Activated CD8-positive, alpha-beta memory T cell treated with anti-CD3 and anti-CD28 coated beads, Interleukin-2, amount 10 ng/mL, durations not matched to agents 7 days and 5 days (primary cell): ENCODE results near the gene PRKCE. TPM values are rescaled to one million over a fixed set of nuclear protein-coding genes. Genes with fewer than 3 reads are reported as not detected.
"Not testable (repeated sequence)": the region's sequence is repeated elsewhere in the genome, so short reads cannot be mapped to it uniquely, and the experiment has no call there.

ENCODE experiments used
- ATAC-seq: fragments of 150-1000 bp; cut with Tn5 transposase; one replicate; pipeline ENCODE4 v1.10.0; 2021; ENCODE audit warnings: moderate library complexity
- CTCF ChIA-PET: fragments of 350-600 bp; sonication (Branson Sonifier 250); formaldehyde crosslinking; loops from one replicate; lab custom pipeline; 2021; ENCODE audit warnings: antibody characterized with exemption; lab: Charles Lee
- DNase-seq: peaks from one replicate; pipeline ENCODE4 v3.0.0-alpha.2; 2020
- H3K27ac Mint-ChIP-seq: one replicate; pipeline ENCODE4 v1.8.0; 2021; ENCODE audit warnings: mild to moderate bottlenecking, mixed read lengths
- H3K27me3 Mint-ChIP-seq: one replicate; pipeline ENCODE4 v1.8.0; 2021; ENCODE audit warnings: mixed read lengths
- H3K36me3 Mint-ChIP-seq: one replicate; pipeline ENCODE4 v1.8.0; 2021; ENCODE audit warnings: mild to moderate bottlenecking, mixed read lengths
- H3K4me1 Mint-ChIP-seq: one replicate; pipeline ENCODE4 v1.8.0; 2021; ENCODE audit warnings: mixed read lengths
- H3K4me3 Mint-ChIP-seq: one replicate; pipeline ENCODE4 v1.8.0; 2021; ENCODE audit warnings: mild to moderate bottlenecking, moderate library complexity, mixed read lengths
- H3K9me3 Mint-ChIP-seq: one replicate; pipeline ENCODE4 v1.8.0; 2022; ENCODE audit warnings: low read depth, mixed read lengths
- total RNA-seq, 2 experiments: library from RNA; stranded (reverse); gene quantifications; one replicate each; pipeline ENCODE4 v1.2.3, GENCODE V29; 2021

The PRKCE gene
- total RNA-seq, 2 experiments from 2014 or later: 16.7 to 39.2 TPM

DNA sequence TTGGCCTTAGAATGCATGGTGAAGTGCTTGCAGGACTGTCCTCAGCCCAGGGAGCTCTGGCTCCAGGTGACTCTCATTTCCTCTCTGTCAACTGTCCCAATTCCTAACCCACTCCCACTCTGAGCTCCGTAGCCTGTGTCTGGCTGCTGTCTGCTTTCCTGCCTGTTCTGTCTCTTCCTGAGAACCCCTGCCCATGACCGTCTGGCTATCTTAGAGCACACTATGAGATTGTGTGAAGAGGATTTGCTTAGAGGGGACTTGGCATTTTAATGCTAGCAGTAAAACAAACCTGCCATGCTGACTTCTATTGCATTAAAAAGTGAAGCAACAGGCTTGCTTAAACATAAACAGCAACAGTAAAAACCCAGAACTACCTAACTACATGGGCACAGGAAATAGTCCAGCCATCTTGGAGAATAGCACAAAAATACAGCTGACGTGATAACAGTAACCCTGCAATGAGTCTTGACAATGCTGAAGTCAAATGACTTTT is 234.7 kb downstream of the PRKCE start:
- Mint-ChIP-seq H3K4me1 (peaks cover 22% of the 10 kb centered on the region), H3K4me3 (no peak overlapping the region), H3K9me3 (no peaks in the 10 kb centered on the region), H3K36me3 (no peaks in the 10 kb centered on the region), H3K27me3 (no peaks in the 10 kb centered on the region), H3K27ac (no peak overlapping the region)
- DNase-seq (no peak), ATAC-seq (no peak)
- CTCF ChIA-PET: no interaction called here

DNA sequence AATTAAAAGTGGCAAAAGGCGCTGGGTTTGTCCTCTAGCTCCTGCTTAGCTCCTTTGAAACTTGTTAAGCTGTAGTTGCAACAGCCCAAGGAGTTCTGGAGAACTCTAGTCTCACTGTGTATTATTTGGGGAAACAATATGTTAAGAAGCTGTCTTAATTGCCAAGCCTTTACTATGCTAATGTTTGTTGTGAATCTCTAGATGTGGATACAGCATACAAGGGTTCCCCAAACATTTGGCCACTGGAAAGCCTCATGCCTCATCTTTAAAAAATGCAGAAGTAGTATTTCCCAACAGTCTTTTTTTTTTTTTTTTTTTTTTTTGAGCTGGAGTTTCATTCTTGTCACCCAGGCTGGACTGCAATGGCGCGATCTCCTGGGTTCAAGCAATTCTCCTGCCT is 236.7 kb downstream of the PRKCE start:
- no peak for DNase-seq
- no peak for ATAC-seq
- H3K36me3 Mint-ChIP-seq: no peaks in the 10 kb centered on the region
- H3K4me3 Mint-ChIP-seq: no peak overlapping the region
- H3K9me3 Mint-ChIP-seq: no peaks in the 10 kb centered on the region
- H3K27me3 Mint-ChIP-seq: no peaks in the 10 kb centered on the region
- H3K27ac Mint-ChIP-seq: no peak overlapping the region
- H3K4me1 Mint-ChIP-seq: peaks cover 23% of the 10 kb centered on the region
- CTCF ChIA-PET: interaction anchor here (0.5 to 1.8 kb wide), 3 partner anchors 9 to 28 kb away, joined by 3 read pairs; no protein-coding TSS in a partner anchor

DNA sequence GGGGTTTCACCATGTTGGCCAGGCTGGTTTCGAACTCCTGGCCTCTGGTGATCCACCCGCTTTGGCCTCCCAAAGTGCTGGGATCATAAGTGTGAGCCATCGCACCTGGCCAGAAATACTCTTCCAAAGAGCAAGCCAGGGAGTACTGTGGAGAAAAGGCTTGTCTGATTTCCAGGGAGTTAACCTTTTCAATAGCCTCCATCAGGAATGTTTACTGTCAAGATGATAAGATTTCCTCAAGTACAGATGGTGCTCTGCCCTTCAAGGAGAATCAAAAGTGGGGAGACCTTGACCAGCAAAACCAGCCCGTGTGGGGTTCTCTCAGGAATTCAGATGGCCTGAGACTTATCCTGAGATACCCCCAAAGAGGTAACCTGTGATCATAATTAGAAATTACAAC is 237.2 kb downstream of the PRKCE start:
- ATAC-seq (no peak), DNase-seq (no peak)
- Mint-ChIP-seq H3K36me3 (no peaks in the 10 kb centered on the region), H3K27ac (no peak overlapping the region), H3K4me3 (no peak overlapping the region), H3K27me3 (no peaks in the 10 kb centered on the region), H3K4me1 (peaks cover 23% of the 10 kb centered on the region), H3K9me3 (no peaks in the 10 kb centered on the region)
- CTCF ChIA-PET: interaction anchor here (0.8 to 1.8 kb wide), 3 partner anchors 9 to 110 kb away, joined by 3 to 5 read pairs (median 3); no protein-coding TSS in a partner anchor

DNA sequence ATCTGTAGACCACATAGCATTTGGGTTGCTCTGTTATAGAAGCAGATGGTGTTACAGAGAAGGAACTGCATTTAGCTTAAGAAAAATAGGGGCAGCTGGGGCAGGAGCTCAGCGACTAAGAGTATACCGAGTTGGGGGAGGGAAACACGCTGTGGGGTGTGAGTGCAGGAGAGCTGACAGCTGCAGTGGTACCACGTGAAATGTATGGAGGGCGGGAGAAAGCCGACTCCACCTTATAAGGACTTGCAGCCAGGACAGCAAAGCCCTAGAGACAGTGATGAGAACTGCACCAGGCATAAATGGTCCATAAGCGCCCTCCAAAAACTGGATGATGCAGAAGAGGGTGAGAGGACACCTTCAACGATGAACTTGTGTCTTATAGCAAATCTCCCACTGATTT is 237.6 kb downstream of the PRKCE start:
- ATAC-seq (peak; percentile 92), DNase-seq (peak; percentile 67)
- Mint-ChIP-seq H3K27ac (no peak overlapping the region), H3K36me3 (no peaks in the 10 kb centered on the region), H3K9me3 (no peaks in the 10 kb centered on the region), H3K4me3 (no peak overlapping the region), H3K4me1 (peaks cover 23% of the 10 kb centered on the region), H3K27me3 (no peaks in the 10 kb centered on the region)
- CTCF ChIA-PET: interaction anchor here (1.4 to 1.8 kb wide), 2 partner anchors 13 to 110 kb away, joined by 3 to 5 read pairs; no protein-coding TSS in a partner anchor

DNA sequence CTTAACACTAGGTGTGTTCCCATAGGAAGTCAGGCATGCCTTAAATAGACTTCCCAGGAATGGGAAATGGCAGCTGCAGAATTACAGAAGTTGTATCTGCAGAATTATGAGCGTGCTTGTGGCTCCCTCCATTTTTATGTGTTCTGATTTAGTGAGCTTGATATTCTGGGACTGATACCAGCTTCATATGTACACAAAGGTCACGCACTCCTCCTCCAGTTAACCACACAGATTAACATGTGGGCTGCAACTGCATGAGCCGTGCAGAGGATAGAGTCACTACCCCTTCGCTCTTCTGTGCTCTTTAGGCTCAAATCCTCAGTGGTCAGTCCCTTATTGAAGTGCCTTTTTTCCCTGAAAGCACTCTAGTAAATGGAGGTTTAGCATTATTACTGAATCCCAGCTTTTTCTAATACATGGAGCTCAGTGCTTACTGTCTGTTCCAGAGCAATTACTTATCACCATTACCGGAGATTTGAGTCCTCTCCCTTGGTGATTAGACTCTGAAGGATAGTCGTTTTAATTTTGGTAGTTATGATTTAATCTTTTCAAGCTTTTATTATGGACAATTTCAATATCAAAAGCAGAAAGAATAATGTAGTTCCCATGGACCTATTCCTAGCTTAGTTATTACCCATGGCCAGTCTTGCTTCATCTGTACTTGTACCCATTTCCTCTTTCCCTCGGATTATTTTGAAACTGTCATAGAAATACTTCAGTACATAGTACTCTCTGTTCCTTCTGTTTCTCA is 238.3 kb downstream of the PRKCE start:
- DNase-seq (no peak), ATAC-seq (no peak)
- Mint-ChIP-seq H3K36me3 (no peaks in the 10 kb centered on the region), H3K9me3 (no peaks in the 10 kb centered on the region), H3K4me1 (peaks cover 23% of the 10 kb centered on the region), H3K27ac (no peak overlapping the region), H3K27me3 (no peaks in the 10 kb centered on the region), H3K4me3 (no peak overlapping the region)
- CTCF ChIA-PET: interaction anchor here (0.5 to 1.4 kb wide), 3 partner anchors 15 to 950 kb away, joined by 3 to 5 read pairs (median 3); no protein-coding TSS in a partner anchor

GRCh38 chr2:45890371-45890646 is 238.8 kb downstream of the PRKCE start:
- ATAC-seq, H3K4me3 Mint-ChIP-seq, H3K36me3 Mint-ChIP-seq, H3K27me3 Mint-ChIP-seq, DNase-seq, H3K27ac Mint-ChIP-seq, H3K9me3 Mint-ChIP-seq: not testable (repeated sequence)
- CTCF ChIA-PET: interaction anchor here (0.5 kb wide), 1 partner anchor 950 kb away, joined by 3 read pairs; no protein-coding TSS in a partner anchor
- H3K4me1 Mint-ChIP-seq: peaks cover 20% of the 10 kb centered on the region

- no peak overlapping the region for H3K27ac Mint-ChIP-seq
- no peak overlapping the region for H3K4me3 Mint-ChIP-seq
- H3K27me3 Mint-ChIP-seq: no peaks in the 10 kb centered on the region
- H3K36me3 Mint-ChIP-seq: no peaks in the 10 kb centered on the region
- CTCF ChIA-PET: no interaction called here
- no peak for ATAC-seq
- no peak for DNase-seq
- no peaks in the 10 kb centered on the region for H3K9me3 Mint-ChIP-seq
- peaks cover 23% of the 10 kb centered on the region for H3K4me1 Mint-ChIP-seq
These were observed 239.3 kb downstream of the PRKCE start for GRCh38 chr2:45890819-45891218.

GRCh38 chr2:45891719-45892424 is 240.4 kb downstream of the PRKCE start:
- CTCF ChIA-PET: no interaction called here
- peaks cover 29% of the 10 kb centered on the region for H3K4me1 Mint-ChIP-seq
- no peaks in the 10 kb centered on the region for H3K9me3 Mint-ChIP-seq
- no peaks in the 10 kb centered on the region for H3K36me3 Mint-ChIP-seq
- DNase-seq (no peak), ATAC-seq (no peak)
- no peak overlapping the region for H3K27ac Mint-ChIP-seq
- H3K27me3 Mint-ChIP-seq: no peaks in the 10 kb centered on the region
- no peak overlapping the region for H3K4me3 Mint-ChIP-seq

DNA sequence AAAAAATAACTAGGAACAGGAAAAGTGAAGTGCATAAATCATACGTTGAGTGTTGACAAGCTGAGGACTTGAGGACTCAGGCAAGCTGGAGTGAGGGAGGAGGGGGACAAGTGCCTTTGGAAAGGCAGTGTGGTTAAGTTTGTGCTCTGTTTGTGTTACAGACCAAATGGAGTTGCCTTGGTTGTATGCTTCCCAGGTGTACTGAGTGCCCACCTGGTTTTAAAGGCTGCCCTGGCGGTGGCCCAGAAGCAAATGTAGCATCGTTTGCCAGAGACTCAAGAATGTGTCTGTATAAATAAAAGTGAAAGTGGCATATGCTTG is 240.9 kb downstream of the PRKCE start:
- CTCF ChIA-PET: no interaction called here
- Mint-ChIP-seq H3K36me3 (no peaks in the 10 kb centered on the region), H3K4me1 (peaks cover 30% of the 10 kb centered on the region), H3K9me3 (no peaks in the 10 kb centered on the region), H3K4me3 (no peak overlapping the region), H3K27ac (no peak overlapping the region), H3K27me3 (no peaks in the 10 kb centered on the region)
- ATAC-seq: no peak
- no peak for DNase-seq

- Mint-ChIP-seq H3K27me3 (no peaks in the 10 kb centered on the region), H3K27ac (no peak overlapping the region), H3K4me1 (peaks cover 34% of the 10 kb centered on the region), H3K36me3 (no peaks in the 10 kb centered on the region), H3K4me3 (no peak overlapping the region), H3K9me3 (no peaks in the 10 kb centered on the region)
- ATAC-seq: no peak
- DNase-seq: no peak
- CTCF ChIA-PET: no interaction called here
These were observed 241.3 kb downstream of the PRKCE start for GRCh38 chr2:45892757-45893156.

DNA sequence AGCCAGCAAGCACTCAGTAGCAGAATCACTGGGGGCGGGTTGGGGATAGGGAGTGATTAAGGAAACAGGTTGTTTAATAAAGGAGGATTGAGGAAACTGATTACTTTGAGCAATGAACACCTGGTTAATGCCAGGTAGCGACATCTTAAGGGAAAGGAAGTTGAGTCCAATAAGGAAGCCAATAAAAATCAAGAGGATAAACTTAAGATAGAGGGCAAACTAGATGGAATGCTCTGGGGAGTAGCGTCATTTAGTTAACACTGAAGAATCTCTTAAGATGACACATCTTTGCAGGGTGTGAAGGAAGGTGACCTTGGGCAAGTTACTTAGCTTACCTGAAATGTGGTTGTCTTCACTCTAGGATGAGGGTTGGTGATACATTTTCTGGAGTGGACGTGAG is 242.7 kb downstream of the PRKCE start:
- H3K4me3 Mint-ChIP-seq: no peak overlapping the region
- CTCF ChIA-PET: no interaction called here
- DNase-seq: no peak
- H3K4me1 Mint-ChIP-seq: peaks cover 38% of the 10 kb centered on the region
- H3K27me3 Mint-ChIP-seq: no peaks in the 10 kb centered on the region
- no peak overlapping the region for H3K27ac Mint-ChIP-seq
- no peaks in the 10 kb centered on the region for H3K36me3 Mint-ChIP-seq
- H3K9me3 Mint-ChIP-seq: no peaks in the 10 kb centered on the region
- no peak for ATAC-seq

- Mint-ChIP-seq H3K9me3 (no peaks in the 10 kb centered on the region), H3K4me1 (peaks cover 30% of the 10 kb centered on the region), H3K27me3 (no peaks in the 10 kb centered on the region), H3K36me3 (peaks cover under 1% of the 10 kb centered on the region), H3K27ac (peak overlapping the region; percentile 1), H3K4me3 (no peak overlapping the region)
- no peak for DNase-seq
- no peak for ATAC-seq
- CTCF ChIA-PET: no interaction called here
These were observed 243.9 kb downstream of the PRKCE start for GRCh38 chr2:45895241-45895861.

GRCh38 chr2:45896311-45896710 is 244.8 kb downstream of the PRKCE start:
- Mint-ChIP-seq H3K27ac (no peak overlapping the region), H3K4me1 (peaks cover 24% of the 10 kb centered on the region), H3K27me3 (no peaks in the 10 kb centered on the region), H3K4me3 (no peak overlapping the region), H3K36me3 (peaks cover 2% of the 10 kb centered on the region), H3K9me3 (no peaks in the 10 kb centered on the region)
- ATAC-seq (no peak), DNase-seq (no peak)
- CTCF ChIA-PET: no interaction called here
